ENCODE measurements around the gene KDM2A.

DNA sequence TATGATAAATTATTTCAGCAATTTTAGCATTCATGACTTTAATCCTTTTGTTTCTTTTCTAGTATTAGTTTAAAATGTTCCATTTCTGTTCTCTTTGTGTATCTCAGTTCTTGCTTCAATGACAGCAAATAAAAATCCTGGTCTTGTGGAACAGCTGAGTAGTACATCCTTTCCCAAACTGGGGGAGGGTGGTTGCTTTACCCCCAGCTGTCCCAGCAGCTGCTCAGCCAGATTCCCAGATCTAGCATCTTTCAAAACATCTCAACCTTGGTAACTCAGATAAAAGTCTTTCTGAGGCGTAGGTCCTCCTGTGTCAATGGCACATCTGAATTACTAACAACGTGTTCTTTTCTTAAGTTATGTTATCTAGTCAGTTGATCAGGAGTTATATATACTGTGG, 75.0 kb downstream of the KDM2A start:
- TF ChIP-seq, protein P1, sequence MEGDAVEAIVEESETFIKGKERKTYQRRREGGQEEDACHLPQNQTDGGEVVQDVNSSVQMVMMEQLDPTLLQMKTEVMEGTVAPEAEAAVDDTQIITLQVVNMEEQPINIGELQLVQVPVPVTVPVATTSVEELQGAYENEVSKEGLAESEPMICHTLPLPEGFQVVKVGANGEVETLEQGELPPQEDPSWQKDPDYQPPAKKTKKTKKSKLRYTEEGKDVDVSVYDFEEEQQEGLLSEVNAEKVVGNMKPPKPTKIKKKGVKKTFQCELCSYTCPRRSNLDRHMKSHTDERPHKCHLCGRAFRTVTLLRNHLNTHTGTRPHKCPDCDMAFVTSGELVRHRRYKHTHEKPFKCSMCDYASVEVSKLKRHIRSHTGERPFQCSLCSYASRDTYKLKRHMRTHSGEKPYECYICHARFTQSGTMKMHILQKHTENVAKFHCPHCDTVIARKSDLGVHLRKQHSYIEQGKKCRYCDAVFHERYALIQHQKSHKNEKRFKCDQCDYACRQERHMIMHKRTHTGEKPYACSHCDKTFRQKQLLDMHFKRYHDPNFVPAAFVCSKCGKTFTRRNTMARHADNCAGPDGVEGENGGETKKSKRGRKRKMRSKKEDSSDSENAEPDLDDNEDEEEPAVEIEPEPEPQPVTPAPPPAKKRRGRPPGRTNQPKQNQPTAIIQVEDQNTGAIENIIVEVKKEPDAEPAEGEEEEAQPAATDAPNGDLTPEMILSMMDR (IDR thresholded peaks at IDR 0.05; ENCODE audit: low read depth, low read length) = no peak
- no peak for TF ChIP-seq POLR2A (IDR thresholded peaks at IDR 0.05; ENCODE audit: extremely low read depth, insufficient read length)

Measured in NB4 (cell line).